Naive thymus-derived CD4-positive, alpha-beta T cell (primary cell): ENCODE measurements around the gene SGCA. TPM values are rescaled to one million over a fixed set of nuclear protein-coding genes. Genes with fewer than 3 reads are reported as not detected.

Source experiments
- ATAC-seq: fragments of 150-1000 bp; cut with Tn5 transposase; 2 replicates; pipeline ENCODE4 v1.10.0; 2021; ENCODE audit warnings: mild to moderate bottlenecking, moderate library complexity
- CTCF ChIA-PET: fragments of 350-600 bp; sonication (Branson Sonifier 250); formaldehyde crosslinking; loops from one replicate; lab custom pipeline; 2021; ENCODE audit warnings: antibody characterized with exemption; lab: Charles Lee
- POLR2A ChIA-PET: fragments of 350-600 bp; sonication (Branson Sonifier 250); formaldehyde crosslinking; loops from one replicate; lab custom pipeline; 2021; ENCODE audit warnings: antibody characterized with exemption, inconsistent platforms; lab: Charles Lee
- DNase-seq, 9 donors: peaks; one replicate each; pipeline versions ENCODE4 v3.0.0 to v3.0.0-alpha.2; 2020 to 2022; ENCODE audit warnings: mixed read lengths in 1 of 9
- H3K27ac ChIP-seq: one replicate; pipeline ENCODE4 v1.7.0; 2013; ENCODE audit warnings: mild to moderate bottlenecking, low read depth, low read length, moderate library complexity
- H3K27me3 ChIP-seq, 2 donors: one replicate each; pipeline ENCODE4 v1.7.0; 2013; ENCODE audit warnings: low read length in 2 of 2, mild to moderate bottlenecking in 2 of 2, moderate library complexity in 2 of 2; ENCODE audit not compliant: control insufficient read depth in 2 of 2, insufficient read depth in 2 of 2
- H3K36me3 ChIP-seq, 3 experiments: 1 replicate in 2 of 3; 2 replicates in 1 of 3; pipeline ENCODE4 v1.7.0; 2013; ENCODE audit warnings: low read length in 3 of 3, mild to moderate bottlenecking in 3 of 3, moderate library complexity in 1 of 3; ENCODE audit not compliant: insufficient read depth in 3 of 3, control insufficient read depth in 2 of 3
- H3K4me1 ChIP-seq, 2 donors: one replicate each; pipeline ENCODE4 v1.7.0; 2013; ENCODE audit warnings: low read length in 2 of 2, mild to moderate bottlenecking in 2 of 2, moderate library complexity in 1 of 2; ENCODE audit not compliant: control insufficient read depth in 2 of 2, insufficient read depth in 2 of 2
- H3K4me3 ChIP-seq: 2 replicates; pipeline ENCODE4 v1.7.0; 2013; ENCODE audit warnings: mild to moderate bottlenecking, low read length
- H3K9me3 ChIP-seq, 3 experiments: 1 replicate in 2 of 3; 2 replicates in 1 of 3; pipeline ENCODE4 v1.7.0; 2013; ENCODE audit warnings: low read length in 3 of 3; ENCODE audit not compliant: control insufficient read depth in 2 of 3
- H3K27ac Mint-ChIP-seq, 9 donors: one replicate each; pipeline ENCODE4 v1.8.0; 2020 to 2022; ENCODE audit warnings: mixed read lengths in 9 of 9, mild to moderate bottlenecking in 8 of 9, moderate library complexity in 5 of 9, inconsistent platforms in 2 of 9
- H3K27me3 Mint-ChIP-seq, 5 donors: one replicate each; pipeline ENCODE4 v1.8.0; 2021 to 2022; ENCODE audit warnings: mixed read lengths in 5 of 5, mild to moderate bottlenecking in 1 of 5
- H3K36me3 Mint-ChIP-seq, 5 donors: one replicate each; pipeline ENCODE4 v1.8.0; 2020 to 2022; ENCODE audit warnings: mixed read lengths in 5 of 5, mild to moderate bottlenecking in 3 of 5, inconsistent platforms in 1 of 5
- H3K4me1 Mint-ChIP-seq, 7 donors: one replicate each; pipeline ENCODE4 v1.8.0; 2020 to 2022; ENCODE audit warnings: mixed read lengths in 7 of 7, mild to moderate bottlenecking in 3 of 7, inconsistent platforms in 1 of 7
- H3K4me3 Mint-ChIP-seq, 10 donors: one replicate each; pipeline ENCODE4 v1.8.0; 2020 to 2022; ENCODE audit warnings: mild to moderate bottlenecking in 10 of 10, mixed read lengths in 10 of 10, moderate library complexity in 6 of 10, inconsistent platforms in 2 of 10
- H3K9me3 Mint-ChIP-seq, 11 donors: one replicate each; pipeline ENCODE4 v1.8.0; 2020 to 2022; ENCODE audit warnings: mixed read lengths in 11 of 11, mild to moderate bottlenecking in 4 of 11, inconsistent platforms in 1 of 11, moderate library complexity in 1 of 11
- intact Hi-C, 2 donors: fragments of 100-400 bp; cut with micrococcal nuclease; formaldehyde crosslinking; loops; one replicate each; pipeline ENCODE4 v1.15.1; 2023
- polyA plus RNA-seq, 2 donors: library from polyadenylated mRNA; unstranded; fragments of 300-500 nt; fragmentation: Illumina TruSeq; gene quantifications; one replicate each; pipeline ENCODE4 v1.2.3, GENCODE V29; 2021
- total RNA-seq, 6 experiments: library from RNA in 5 of 6; stranded (reverse) in 5 of 6; gene quantifications; 1 replicate in 5 of 6; 2 replicates in 1 of 6; pipeline ENCODE4 v1.2.3 and lab custom pipeline; 2021 to 2026

SGCA gene
- total and polyA plus RNA-seq, 7 experiments from 2014 or later: 0.69 TPM; not detected in 6

DNA sequence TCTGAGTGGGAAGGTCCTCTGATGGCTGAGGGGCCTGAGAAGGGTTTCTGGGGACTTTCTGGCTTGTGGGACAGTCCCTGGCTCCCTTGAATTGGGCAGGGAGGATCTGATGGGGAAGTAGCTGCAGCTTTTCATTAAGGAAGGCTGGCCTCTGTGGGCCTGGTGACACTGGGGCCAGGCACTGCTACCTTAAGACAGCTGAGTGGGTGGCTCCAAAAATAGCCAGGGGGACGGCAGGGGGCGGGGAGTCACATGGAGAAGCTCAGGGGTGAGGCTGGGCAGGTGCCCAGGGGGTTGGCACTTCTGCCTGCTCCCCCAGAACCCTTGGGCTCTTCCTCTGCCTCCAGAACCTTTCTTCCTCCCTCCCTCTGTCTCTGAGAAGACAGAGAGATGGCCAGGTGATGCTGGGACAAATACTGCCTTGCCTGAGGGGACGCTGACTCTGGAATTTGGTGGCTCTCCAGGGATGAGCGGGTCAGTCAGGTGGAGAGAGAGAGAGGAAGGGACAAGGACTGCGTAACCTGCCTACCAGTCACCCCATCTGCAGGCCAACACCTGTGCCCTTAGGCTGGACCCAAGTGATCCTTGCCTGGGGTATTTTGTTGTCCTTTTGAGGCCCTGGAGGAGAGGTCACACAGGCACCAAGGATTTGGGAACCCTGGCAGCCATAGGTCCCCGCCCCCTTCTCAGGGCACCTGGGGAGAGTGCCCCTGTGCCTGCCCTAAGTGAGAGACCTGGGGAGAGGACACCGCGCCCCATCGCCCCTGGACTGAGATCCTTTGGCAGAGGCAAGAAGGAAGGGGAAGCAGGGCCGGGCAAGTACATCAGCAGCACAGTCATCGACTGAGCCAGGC is 1.7 kb upstream of the SGCA start:
- no peaks in the 10 kb centered on the region for H3K9me3 ChIP-seq
- peak overlapping the region in 5 of 9 donors; percentile 4 to 93 (median 55) for H3K27ac Mint-ChIP-seq
- CTCF ChIA-PET: interaction anchor here (1.0 kb wide), 1 partner anchor 25 kb away, joined by 7 read pairs; no protein-coding TSS in a partner anchor
- no peak for ATAC-seq
- H3K9me3 Mint-ChIP-seq: peaks cover 0 to 7% (median 0%) of the 10 kb centered on the region in 11 donors
- DNase-seq: no peak
- no peak overlapping the region for H3K4me3 Mint-ChIP-seq
- no peak overlapping the region for H3K4me3 ChIP-seq
- peaks cover 27 to 36% (median 33%) of the 10 kb centered on the region in 7 donors for H3K4me1 Mint-ChIP-seq
- peaks cover 0 to 7% (median 0%) of the 10 kb centered on the region in 5 donors for H3K36me3 Mint-ChIP-seq
- H3K36me3 ChIP-seq: no peaks in the 10 kb centered on the region
- intact Hi-C loops: no loop called here
- H3K27me3 ChIP-seq: no peaks in the 10 kb centered on the region
- POLR2A ChIA-PET: interaction anchor here (0.5 to 1.0 kb wide), 2 partner anchors 25 to 72 kb away, joined by 3 read pairs; no protein-coding TSS in a partner anchor
- H3K4me1 ChIP-seq: peaks cover 22 to 29% of the 10 kb centered on the region in 2 donors
- no peak overlapping the region for H3K27ac ChIP-seq
- H3K27me3 Mint-ChIP-seq: peaks cover 0 to 12% (median 0%) of the 10 kb centered on the region in 5 donors

DNA sequence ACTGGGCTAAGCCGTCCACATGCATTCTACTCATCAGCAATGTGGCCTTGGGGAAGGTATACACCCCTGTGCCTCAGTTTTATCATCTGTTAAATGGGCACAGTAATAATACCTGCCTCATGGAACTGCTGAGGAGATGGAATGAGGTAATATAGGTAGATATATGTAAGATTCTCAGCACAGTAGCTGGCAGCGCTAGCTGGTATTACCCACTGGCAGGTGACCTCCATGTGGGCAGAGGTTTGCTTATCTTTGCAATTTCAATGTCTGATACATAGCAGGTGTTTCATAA is 1.2 kb upstream of the SGCA start:
- no peak overlapping the region for H3K4me3 ChIP-seq
- no peaks in the 10 kb centered on the region for H3K27me3 ChIP-seq
- Mint-ChIP-seq H3K36me3 (peaks cover 0 to 7% (median 0%) of the 10 kb centered on the region in 5 donors), H3K4me3 (no peak overlapping the region), H3K9me3 (peaks cover 0 to 7% (median 0%) of the 10 kb centered on the region in 11 donors), H3K27me3 (peaks cover 0 to 12% (median 0%) of the 10 kb centered on the region in 5 donors), H3K4me1 (peaks cover 32 to 42% (median 38%) of the 10 kb centered on the region in 7 donors), H3K27ac (peak overlapping the region in 2 of 9 donors; percentile 62 to 93)
- no peak overlapping the region for H3K27ac ChIP-seq
- no peak for DNase-seq
- H3K9me3 ChIP-seq: no peaks in the 10 kb centered on the region
- ATAC-seq: no peak
- peaks cover 22 to 31% of the 10 kb centered on the region in 2 donors for H3K4me1 ChIP-seq
- POLR2A ChIA-PET: no interaction called here
- CTCF ChIA-PET: interaction anchor here (2.0 to 2.1 kb wide), 2 partner anchors 9 to 14 kb away, joined by 7 to 13 read pairs; partner anchors contain the start of gene PPP1R9B
- intact Hi-C loops: no loop called here
- no peaks in the 10 kb centered on the region for H3K36me3 ChIP-seq

DNA sequence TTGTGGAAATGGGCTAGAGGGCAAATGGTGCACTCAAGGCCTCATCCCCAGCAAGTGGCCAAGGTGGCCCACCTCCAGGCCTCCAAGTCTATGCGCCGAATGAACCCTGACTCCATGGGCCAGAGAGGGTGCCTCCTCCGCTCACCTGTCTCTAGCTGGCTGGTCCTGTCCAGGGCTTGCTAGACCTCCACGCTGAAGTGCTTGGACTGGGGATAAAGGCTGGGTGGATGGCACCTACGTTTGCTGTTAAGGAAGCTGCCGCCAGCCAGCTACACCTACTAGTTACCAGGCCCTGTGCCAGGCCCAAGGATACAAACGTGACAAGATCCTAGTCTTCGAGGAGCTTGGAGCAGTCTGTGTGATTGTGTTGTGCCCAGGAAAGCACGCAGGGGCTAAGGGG is 739 bp upstream of the SGCA start:
- Mint-ChIP-seq H3K27ac (peak overlapping the region in 5 of 9 donors; percentile 14 to 93 (median 58)), H3K27me3 (peaks cover 0 to 8% (median 0%) of the 10 kb centered on the region in 5 donors), H3K9me3 (peaks cover 0 to 7% (median 0%) of the 10 kb centered on the region in 11 donors), H3K4me1 (peaks cover 32 to 42% (median 38%) of the 10 kb centered on the region in 7 donors), H3K4me3 (no peak overlapping the region), H3K36me3 (peaks cover 0 to 7% (median 0%) of the 10 kb centered on the region in 5 donors)
- H3K36me3 ChIP-seq: no peaks in the 10 kb centered on the region
- H3K9me3 ChIP-seq: no peaks in the 10 kb centered on the region
- peaks cover 22 to 31% of the 10 kb centered on the region in 2 donors for H3K4me1 ChIP-seq
- H3K4me3 ChIP-seq: no peak overlapping the region
- ATAC-seq (no peak), DNase-seq (no peak)
- H3K27ac ChIP-seq: no peak overlapping the region
- intact Hi-C loops: no loop called here
- H3K27me3 ChIP-seq: no peaks in the 10 kb centered on the region
- CTCF ChIA-PET: interaction anchor here (2.0 to 2.1 kb wide), 2 partner anchors 9 to 14 kb away, joined by 7 to 13 read pairs; partner anchors contain the start of gene PPP1R9B
- POLR2A ChIA-PET: interaction anchor here (0.6 kb wide), 1 partner anchor 14 kb away, joined by 3 read pairs; the partner anchor contains the start of gene PPP1R9B

DNA sequence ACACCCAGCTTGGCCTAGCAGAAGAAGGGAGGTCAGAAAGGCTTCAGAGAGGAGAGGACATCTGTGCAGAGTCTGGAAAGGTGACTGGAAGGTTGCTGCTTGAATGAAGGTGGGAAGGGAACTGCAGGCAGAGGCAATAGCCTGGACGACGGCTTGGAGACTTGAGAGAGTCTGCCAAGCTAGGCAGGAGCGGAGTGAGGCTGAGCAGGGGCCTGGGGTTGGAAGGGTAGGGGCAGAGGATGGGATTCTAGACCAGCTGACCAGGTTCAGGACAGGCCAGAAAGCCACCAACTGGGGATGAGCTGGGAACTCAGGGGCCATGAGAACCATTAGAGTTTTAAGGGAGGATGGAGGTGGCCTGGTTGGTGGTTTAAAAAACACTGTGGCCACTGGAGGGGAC is 339 bp upstream of the SGCA start:
- Mint-ChIP-seq H3K36me3 (peaks cover 0 to 7% (median 0%) of the 10 kb centered on the region in 5 donors), H3K27me3 (peaks cover 0 to 6% (median 0%) of the 10 kb centered on the region in 5 donors), H3K9me3 (peaks cover 0 to 7% (median 0%) of the 10 kb centered on the region in 11 donors), H3K4me3 (no peak overlapping the region), H3K27ac (peak overlapping the region in 5 of 9 donors; percentile 14 to 70 (median 55)), H3K4me1 (peaks cover 32 to 42% (median 38%) of the 10 kb centered on the region in 7 donors)
- H3K27me3 ChIP-seq: no peaks in the 10 kb centered on the region
- DNase-seq: no peak
- ATAC-seq: no peak
- no peaks in the 10 kb centered on the region for H3K9me3 ChIP-seq
- H3K36me3 ChIP-seq: no peaks in the 10 kb centered on the region
- peaks cover 22 to 31% of the 10 kb centered on the region in 2 donors for H3K4me1 ChIP-seq
- POLR2A ChIA-PET: interaction anchor here (0.6 kb wide), 1 partner anchor 15 kb away, joined by 3 read pairs; the partner anchor contains the start of gene PPP1R9B
- intact Hi-C loops: no loop called here
- no peak overlapping the region for H3K27ac ChIP-seq
- CTCF ChIA-PET: interaction anchor here (1.2 to 2.1 kb wide), 3 partner anchors 9 to 15 kb away, joined by 4 to 13 read pairs (median 7); partner anchors contain the start of gene PPP1R9B
- no peak overlapping the region for H3K4me3 ChIP-seq

DNA sequence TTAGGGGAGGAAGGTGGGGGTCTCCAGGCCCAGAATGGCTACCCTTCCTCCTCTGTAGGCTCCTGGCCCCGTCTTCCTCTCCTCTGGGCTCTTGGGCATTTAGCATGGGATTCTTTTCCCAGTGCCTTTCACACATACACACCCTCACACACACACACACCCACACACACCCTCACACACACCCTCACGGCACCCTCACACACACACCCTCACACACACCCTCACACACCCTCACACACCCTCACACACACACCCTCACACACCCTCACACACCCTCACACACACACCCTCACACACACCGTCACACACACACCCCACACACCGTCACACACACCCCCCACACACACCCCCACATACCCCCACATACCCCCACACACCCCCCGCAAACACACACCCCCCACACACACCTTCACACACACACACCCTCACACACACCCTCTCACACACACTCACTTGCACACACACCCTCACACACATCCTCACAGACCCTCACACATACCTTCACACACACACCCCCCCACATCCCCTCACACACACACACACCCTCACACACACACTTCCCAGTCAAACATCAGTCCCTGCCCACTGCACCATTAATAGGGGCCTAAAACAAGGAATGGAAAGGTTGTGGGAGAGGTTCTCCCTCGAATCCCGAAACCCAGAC is 845 bp downstream of the SGCA start:
- Histone ChIP-seq H3K4me3 (no peak overlapping the region), H3K27ac (no peak overlapping the region), H3K27me3 (no peaks in the 10 kb centered on the region), H3K9me3 (no peaks in the 10 kb centered on the region), H3K4me1 (peaks cover 16 to 25% of the 10 kb centered on the region in 2 donors), H3K36me3 (no peaks in the 10 kb centered on the region)
- ATAC-seq: no peak
- H3K4me1 Mint-ChIP-seq: peaks cover 24 to 31% (median 29%) of the 10 kb centered on the region in 7 donors
- ChIA-PET CTCF (interaction anchor here (0.8 to 2.1 kb wide), 4 partner anchors 7 to 28 kb away, joined by 3 to 13 read pairs (median 6); partner anchors contain the start of gene PPP1R9B), POLR2A (no interaction called here)
- DNase-seq: no peak
- H3K27me3 Mint-ChIP-seq: no peaks in the 10 kb centered on the region
- peaks cover 0 to 5% (median 0%) of the 10 kb centered on the region in 5 donors for H3K36me3 Mint-ChIP-seq
- H3K9me3 Mint-ChIP-seq: peaks cover 0 to 6% (median 0%) of the 10 kb centered on the region in 11 donors
- no peak overlapping the region for H3K27ac Mint-ChIP-seq
- intact Hi-C loops: no loop called here
- no peak overlapping the region for H3K4me3 Mint-ChIP-seq

DNA sequence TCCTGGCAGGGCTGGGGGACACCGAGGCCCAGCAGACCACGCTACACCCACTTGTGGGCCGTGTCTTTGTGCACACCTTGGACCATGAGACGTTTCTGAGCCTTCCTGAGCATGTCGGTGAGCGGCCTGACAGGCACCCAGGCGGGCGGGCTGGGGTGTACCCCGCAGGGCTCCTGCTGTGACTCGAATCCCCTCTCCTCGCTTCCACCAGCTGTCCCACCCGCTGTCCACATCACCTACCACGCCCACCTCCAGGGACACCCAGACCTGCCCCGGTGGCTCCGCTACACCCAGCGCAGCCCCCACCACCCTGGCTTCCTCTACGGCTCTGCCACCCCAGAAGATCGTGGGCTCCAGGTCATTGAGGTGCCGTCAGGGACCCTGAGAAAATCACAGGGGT is 1.6 kb downstream of the SGCA start:
- no peaks in the 10 kb centered on the region for H3K9me3 ChIP-seq
- peak overlapping the region in 1 of 9 donors; percentile 29 for H3K27ac Mint-ChIP-seq
- peaks cover 9 to 18% of the 10 kb centered on the region in 2 donors for H3K4me1 ChIP-seq
- H3K4me3 Mint-ChIP-seq: no peak overlapping the region
- DNase-seq (no peak), ATAC-seq (no peak)
- no peaks in the 10 kb centered on the region for H3K27me3 ChIP-seq
- ChIA-PET POLR2A (interaction anchor here (0.8 kb wide), 1 partner anchor 20 kb away, joined by 3 read pairs; no protein-coding TSS in a partner anchor), CTCF (interaction anchor here (1.9 kb wide), 1 partner anchor 45 kb away, joined by 4 read pairs; no protein-coding TSS in a partner anchor)
- H3K4me1 Mint-ChIP-seq: peaks cover 18 to 24% (median 22%) of the 10 kb centered on the region in 7 donors
- no peaks in the 10 kb centered on the region for H3K27me3 Mint-ChIP-seq
- peaks cover 0 to 3% (median 0%) of the 10 kb centered on the region in 5 donors for H3K36me3 Mint-ChIP-seq
- no peak overlapping the region for H3K27ac ChIP-seq
- peaks cover 0 to 5% (median 0%) of the 10 kb centered on the region in 11 donors for H3K9me3 Mint-ChIP-seq
- intact Hi-C loops: no loop called here
- H3K36me3 ChIP-seq: no peaks in the 10 kb centered on the region
- H3K4me3 ChIP-seq: no peak overlapping the region
